ENCODE measurements around the gene ABLIM3. TPM values are rescaled to one million over a fixed set of nuclear protein-coding genes. Genes with fewer than 3 reads are reported as not detected.

The ABLIM3 gene
- total RNA-seq, 1 donor from 2014 or later: 5.8 TPM

DNA sequence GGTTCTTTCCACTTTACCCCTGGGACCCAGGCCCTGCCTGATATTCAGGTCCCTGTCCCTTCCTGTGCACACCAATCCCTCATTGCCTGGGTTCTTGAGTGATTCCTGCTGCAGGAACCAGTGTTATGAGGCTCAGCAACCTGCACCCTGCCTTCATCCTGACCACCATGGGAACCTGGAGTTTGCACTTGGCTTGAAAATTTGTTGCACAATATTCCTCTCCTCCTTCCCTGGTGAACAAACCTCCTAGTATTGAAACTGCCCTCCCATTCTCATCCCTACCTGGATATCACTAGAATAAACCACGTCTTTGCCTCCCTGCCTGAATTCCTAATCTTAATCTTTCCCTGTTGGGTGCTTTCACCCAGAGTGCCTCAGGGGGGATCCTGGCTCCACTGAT, 78.3 kb downstream of the ABLIM3 start:
- DNase-seq: no peak

DNA sequence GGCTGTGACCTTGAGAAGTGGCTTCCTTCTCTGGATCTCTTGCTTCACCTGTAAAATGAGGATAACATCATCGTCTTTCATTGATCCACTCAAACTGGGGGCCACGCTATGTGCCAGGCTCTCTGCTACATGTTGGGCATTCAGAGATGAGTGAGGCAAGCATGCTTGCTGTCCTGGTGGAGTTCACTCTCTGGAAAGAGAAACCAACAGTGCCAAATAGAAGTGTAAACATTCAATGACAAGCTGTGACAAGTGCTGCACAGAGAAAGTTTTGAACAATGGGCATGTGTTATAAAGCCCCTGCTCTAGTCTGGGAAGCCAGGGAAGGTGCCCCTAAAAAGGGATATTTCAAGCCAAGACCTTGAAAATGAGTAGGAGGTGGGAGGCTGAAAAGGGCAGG, 79.5 kb downstream of the ABLIM3 start:
- DNase-seq: no peak

DNA sequence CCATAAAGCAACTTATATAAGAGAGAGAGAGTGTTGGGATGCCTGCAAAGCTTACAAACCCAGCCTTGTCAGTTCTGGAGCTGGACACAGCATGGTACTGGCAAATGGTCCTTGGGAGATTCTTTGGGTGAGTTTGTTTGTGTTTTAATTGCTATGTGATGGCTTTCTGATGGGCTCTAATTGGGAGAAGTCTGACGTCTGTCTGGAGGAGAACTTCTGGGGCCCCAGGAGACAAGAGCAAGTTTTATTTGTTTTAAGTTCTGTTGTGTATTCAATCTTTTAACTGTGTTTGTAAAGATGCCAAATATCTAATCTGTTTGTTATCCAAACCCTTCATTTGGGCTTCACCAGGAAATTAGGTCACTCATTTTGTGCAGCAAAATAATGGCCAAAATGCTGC, 80.0 kb downstream of the ABLIM3 start:
- no peak for DNase-seq

DNA sequence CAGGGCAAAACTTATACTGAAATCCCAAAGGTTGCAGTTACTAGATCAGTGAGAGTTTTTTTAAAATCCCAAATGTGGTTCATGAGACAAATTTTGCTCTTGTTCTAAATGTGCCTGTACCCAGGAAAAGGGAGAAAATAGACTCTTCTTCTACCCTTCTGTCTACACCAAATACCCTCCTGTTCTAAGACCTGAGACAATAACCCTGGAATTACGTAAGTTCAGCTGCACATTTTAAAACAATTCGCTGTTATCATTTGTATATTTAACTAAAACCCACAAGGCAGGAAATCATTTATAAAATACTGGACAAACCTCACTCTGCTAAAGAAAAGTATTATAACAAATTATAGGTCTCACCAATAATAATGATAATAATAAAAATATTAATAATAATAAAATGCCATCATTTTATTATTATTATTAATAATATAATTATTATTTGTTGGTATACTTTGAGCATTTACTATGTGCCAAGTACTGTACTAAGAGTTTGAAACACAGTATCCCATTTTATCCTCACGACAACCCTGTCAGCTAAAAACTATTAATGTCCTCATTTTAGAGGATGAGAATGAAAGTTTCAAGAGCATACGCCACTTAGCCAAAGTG, 80.5 kb downstream of the ABLIM3 start:
- no peak for DNase-seq

DNA sequence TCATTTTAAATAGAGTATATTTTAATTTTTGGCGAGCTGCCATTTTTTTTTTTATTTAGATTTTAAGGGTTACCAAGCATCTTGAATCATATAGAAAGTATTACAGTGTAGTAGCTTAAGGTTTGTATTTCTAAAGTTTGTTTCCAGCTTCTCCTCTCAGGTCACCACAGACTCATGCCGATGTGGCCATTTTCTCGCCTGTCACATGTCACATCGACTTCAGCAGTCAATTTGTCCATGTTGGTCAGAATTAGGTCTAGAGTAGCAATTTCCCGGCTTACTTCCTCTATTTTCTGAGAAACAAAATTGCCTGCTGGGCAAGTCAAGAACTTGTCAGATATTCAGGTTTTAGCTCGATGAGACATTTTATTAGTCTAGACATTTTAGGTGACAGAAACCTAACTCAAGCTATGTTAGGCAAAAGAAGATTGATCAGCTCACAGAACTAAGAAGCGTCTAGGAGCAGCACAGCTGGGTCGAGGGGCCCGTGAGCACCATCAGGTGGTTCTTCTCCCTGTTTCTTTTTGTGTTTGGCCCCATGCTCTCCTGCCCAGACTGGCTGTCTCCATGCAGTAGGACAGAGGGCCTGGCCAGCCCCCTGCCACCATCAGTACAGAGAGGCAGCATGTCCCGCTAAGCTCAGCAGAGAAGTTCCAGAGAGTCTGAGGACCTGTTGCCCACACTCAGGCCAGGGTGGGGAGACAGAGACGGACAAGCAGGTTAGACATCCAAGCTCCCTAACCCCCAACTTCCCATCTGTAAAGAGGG, 82.0 kb downstream of the ABLIM3 start:
- no peak for DNase-seq

DNA sequence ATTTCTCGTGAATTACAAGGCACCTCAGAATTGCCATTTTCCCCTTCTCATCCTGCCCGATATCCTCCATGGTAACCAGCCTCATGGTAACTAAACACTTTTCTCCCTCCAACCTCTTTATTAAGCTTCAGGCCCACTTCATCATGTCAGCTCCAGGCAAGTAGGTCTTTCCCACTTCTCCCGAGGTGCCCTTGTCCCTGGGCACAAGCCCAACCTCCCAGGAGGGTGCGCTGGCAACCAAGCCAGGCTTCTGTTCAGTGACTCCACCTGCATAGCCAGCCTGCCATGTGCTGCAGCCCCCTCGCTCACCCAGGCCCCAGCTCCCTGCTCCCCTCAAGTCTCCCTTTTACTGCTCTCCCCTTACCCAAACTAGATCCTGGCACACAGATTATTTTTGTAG, 83.0 kb downstream of the ABLIM3 start:
- no peak for DNase-seq

DNA sequence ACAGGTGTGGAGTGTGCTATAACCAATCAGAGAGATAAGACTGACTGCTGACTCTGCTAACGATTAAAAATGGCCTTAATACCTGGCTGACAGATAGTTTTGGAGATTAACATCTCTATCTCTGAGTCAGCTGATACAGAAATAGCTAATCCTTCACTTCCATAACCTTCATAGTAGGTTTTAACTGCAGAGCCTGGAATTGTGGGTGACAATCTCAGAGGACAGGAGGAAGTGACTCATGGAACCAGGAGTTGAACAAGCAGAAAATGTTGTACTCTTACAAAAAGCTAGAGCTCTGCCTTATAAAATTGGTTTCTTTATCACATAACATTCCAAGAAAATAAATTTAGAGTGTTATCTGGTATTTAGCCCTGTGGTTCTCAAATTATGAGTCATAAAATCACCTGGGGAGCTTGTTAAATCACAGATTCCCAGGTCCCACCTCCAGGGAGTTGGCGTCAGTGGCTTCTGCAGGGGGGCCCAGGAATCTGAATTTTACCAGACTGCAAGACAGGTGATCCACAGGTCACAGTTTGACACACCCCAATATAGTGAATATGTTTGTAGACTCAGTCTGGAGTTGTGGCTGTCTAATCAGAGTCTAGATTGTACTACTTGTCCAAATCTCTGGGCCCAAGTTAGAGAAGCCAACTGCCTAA, 86.0 kb downstream of the ABLIM3 start:
- no peak for DNase-seq

DNA sequence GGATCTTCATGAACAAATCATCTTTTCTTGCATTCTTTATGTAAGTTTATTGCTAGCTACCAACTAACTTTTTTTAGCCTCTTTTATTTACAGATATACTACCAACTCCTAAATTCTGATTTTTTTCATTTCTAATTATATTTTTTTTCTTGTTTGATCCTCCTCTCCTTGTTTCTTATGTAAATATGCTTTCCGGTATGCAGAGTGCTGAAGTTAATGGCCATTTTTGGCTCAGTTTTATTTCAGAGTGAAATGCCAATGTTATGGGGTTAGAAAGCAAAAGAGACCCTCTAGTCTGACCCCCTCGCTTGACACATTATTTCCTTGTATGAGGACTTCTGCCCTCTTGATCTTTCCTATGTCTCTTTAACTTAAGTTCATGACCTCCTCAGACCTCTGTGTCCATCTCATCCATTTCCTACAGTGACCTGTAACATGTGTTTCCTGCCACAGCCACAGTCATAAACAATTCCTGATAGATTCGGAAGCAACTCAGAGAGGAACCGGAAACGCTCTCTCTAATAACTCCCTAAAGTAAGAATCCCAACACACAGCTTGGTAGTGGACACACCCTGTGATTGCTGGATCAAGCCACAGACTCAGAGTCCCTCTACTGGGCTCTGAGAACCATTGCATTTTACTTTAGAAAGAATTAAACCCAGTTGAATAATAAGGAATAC, 87.5 kb downstream of the ABLIM3 start:
- DNase-seq: peak; percentile 6

DNA sequence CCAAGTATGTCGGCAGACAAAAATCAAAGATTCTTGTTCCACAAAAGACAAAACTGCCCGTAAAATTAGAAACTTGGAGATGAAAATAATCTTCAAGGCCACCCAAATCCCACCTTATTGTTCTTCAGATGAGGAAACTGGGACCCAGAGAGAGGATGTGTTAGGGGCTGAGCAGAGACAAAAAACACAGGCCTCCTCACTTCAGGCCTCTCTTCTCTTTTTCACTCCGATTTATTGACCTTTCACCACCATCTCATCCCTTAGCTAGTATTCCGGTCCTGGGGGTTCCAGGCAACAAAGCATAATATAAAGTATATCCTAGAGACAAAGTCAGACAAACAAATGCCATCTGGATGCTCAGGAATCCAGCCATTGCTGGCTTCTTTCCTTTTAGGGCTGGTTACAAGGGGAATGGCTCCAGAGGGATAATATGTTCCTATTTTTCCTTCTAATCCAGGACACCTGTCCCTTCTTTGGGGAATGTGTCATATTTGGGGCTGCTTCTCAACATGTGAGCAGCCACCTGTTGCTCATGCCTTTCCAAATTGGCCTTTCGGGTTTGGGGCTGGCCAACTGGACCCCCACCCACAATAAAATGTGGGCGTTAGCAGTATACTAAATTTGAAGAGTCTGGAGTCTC, 88.1 kb downstream of the ABLIM3 start:
- DNase-seq: no peak

DNA sequence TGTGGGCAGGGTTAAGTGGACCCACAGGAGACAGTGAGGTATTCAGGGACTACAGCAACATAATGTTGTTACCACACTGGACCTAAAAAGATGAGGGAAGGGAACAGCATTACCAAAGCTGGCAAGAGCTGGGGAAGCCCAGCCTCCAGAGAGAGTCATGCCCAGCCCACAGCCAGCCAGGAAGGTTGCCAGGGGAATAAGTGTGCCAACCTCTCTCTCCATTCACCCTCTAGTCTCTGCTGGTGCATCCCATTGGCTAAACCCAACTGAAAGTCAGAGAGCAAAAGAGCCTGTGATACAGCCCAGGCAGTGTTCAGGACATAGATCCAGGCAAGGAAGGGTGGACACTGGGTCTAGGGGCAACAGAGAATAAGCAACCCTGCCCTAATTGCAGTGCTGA, 94.5 kb downstream of the ABLIM3 start:
- peak; percentile 6 for DNase-seq

DNA sequence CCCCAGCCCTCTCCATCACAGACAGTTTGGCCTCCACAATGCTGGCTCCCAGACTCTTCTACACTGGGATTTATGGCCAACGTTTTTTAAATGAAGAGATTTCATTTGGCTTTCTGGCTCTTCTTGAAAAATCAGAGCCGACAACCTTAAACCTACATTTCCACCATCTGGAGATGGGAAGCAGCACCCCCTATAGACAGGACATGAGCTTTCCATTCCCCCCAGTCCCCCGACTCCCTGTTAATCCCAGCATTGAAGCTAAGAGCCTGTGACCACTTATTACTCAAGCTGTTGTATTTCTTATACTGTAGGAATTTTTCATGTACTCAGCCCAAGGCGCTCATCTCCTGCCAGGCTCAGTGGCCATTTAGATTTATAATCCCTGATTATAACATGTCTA, 96.4 kb downstream of the ABLIM3 start:
- no peak for DNase-seq

DNA sequence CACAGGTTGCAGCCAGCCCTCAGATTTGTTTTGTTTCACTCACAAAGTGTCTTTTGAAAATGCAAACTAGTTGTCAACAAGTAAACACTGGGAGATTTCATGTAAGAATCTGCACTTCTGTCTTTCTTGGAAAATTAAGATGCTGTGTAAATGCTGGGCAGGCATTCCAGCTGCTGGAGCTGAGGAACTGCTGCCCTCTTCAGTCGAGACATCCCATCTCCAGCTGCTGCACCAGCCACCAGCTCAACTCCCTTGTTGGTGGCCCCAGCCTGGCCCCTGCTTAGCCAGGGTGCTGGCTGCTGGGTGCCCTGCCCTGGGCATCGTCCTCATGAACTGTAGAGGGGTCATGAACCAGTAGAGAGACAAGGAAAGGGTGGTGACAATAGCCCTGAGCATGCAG, 97.2 kb downstream of the ABLIM3 start:
- no peak for DNase-seq

DNA sequence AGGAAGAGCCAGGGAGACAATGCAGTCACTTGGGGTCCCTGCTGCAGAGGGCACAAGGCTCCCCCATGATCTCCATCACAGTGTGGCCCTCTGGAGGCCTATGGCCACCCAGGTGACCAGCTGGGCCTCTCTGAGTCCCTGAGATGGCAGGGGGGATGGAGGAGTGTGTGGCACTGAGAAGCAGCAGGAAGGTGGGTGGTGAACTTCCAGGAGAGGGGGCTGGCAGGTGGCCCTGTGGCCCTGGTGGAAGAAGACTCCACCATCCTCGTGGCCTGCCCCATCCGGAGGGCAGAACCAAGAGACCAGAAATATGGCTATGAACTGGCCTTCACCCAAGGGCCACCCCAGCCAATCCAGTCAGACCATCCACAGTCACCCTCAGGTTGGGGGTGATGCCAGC, 98.6 kb downstream of the ABLIM3 start:
- no peak for DNase-seq

DNA sequence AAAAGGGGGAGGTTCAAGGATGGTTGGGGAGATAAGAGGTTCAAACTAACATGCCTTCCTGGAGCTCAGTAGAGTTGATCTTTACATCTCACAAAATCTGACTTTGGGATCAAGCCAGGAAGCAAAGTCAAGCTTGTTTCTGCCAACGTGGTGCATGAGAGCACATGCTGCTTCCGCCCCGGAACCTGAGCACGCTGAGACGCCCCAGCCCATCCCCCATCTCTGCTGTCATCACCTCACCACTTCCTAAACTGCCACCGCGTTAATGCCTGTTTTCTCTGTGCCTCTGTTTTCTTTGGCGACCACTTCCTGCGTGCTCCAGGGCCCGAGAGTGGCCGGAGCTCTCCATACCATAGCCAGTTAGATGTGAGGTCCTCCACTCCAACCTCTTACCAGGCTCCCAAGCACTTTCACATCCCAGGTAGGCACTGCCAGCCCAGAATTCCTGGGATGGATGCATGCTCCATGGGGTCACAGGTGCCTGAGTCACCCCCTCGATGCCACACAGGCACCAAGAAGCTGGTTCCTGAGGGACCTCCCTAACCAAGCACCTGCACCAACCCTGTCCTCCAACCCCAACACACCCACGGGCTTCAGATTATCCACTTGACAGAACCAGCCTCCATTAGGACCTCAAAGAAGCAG, 99.2 kb downstream of the ABLIM3 start:
- no peak for DNase-seq

DNA sequence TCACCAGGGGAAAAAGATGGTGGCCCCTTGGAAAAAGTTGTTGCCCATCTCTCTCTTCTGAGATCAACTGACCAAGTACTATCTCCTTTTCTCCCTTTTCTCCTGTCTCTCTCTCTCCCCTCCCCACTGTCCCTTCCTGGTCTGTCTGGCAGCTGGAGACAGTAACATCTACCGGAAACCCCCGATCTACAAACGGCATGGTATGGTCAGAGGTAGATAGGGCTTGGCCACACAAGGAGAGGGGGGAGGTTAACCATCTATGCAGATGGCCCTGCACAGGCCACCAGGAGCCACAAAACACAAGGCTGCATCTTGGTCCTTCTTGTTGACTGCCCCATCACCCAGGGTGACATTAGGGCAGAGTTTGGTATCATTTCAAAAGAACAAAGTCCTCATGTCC, 101.0 kb downstream of the ABLIM3 start:
- DNase-seq: no peak

DNA sequence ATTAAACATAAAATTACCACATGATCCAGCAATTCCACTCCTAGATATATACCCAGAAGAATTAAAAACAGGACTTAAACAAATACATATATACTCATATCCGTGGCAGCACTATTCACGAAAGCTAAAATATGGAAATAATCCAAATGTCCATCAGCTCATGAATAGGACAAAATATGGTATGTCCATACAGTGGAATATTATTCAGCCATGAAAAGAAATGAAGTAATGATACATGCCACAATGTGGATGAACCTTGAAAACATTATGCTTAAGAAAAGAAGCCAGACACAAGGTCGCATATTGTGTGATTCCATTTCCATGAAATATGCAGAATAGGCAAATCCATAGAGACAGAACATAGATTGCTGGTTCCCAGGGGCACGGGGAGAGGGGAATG, 105.6 kb downstream of the ABLIM3 start:
- DNase-seq: no peak

DNA sequence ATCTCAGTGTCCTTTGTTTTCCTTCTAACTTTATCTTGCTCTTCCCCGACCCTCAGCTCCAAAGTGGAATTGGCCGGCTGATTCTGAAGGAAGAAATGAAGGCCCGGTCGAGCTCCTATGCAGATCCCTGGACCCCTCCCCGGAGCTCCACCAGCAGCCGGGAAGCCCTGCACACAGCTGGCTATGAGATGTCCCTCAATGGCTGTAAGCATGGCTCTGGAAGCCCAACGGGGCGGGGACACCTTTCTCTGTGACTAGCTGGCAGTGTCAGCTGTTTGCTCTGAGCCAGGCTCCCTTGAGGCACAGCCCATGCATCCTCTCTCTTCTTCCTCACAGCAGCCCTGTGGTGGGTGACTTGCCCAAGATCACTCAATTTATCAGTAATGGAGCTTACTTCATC, 106.4 kb downstream of the ABLIM3 start:
- DNase-seq: no peak

DNA sequence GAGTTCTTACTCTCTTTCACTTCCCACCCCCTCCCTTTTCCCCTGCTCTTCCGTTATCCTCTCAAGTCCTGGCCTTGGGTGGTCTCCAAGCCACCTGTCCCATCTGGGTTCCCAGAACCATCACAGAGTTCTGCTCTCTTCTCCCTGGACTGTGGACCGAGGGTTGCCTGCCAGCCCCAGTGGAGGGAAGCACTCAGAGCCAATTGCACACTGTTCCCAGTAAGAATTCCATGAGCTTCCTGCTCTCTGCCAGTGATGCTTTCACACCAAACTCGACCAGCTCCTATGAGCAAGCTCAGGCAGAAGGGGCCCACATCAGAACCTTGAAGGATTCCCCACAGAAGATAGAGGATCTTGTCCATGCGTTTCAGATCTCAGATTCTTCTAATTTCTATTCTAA, 110.3 kb downstream of the ABLIM3 start:
- DNase-seq: no peak

DNA sequence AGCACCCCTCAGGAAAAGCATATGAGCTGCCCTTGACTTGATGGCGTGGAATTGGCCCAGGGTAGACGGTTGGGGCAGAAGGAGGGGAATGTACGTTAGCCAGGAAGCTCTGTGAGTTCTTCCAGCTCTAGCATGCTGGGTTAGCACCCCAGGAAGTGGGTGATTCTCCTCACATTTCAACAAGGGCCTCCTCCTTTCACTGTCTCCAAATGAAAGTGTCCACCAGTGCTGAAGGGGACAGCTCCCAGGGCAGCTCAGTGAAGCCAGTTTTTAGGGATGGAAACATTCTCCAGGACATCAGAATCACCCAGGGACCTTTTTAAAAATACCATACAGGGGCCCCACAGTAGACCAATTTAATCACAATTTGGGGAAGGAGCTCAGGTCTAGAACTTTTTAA, 113.2 kb downstream of the ABLIM3 start:
- DNase-seq: no peak

DNA sequence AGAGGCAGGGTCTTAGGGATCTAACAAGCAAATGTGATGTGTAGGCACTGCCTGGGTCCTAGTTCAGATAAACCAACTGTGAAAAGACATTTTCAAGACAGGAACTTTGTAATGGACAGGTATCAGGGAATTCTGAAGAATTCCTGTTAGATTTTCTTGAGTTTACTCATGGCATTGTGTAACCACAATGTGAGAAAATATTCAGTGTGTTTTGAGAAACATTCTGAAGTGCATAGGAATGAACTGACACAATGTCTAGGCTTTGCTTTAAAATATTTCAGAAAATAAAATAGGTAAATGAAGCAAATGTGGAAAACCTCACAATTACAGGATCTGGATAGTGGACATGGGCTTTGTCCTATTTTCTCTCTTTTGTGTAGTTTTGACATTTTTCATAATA, 115.2 kb downstream of the ABLIM3 start:
- DNase-seq: no peak

DNA sequence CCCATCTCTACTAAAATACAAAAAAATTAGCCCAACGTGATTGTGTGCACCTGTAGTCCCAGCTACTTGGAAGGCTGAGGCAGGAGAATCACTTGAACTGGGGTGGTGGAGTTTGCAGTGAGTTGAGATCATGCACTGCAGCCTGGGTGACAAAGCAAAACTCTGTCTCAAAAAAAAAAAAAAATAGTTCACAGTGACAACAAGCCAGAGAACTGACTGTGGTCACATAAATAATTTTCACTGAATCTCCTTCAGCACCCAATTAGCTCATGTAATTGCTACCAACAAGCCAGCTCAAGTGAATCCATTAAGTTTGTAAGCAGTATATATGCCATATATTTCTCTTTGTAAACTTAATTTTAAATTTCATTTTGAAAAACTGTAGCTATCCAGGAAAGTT, 115.8 kb downstream of the ABLIM3 start:
- no peak for DNase-seq

Data from occipital lobe (tissue), 2 donors.